Activated CD4-positive, alpha-beta T cell treated with anti-CD3 and anti-CD28 coated beads for 1 hour (primary cell): ENCODE data around the gene LRRC7.
"Not testable (repeated sequence)": the region's sequence is repeated elsewhere in the genome, so short reads cannot be mapped to it uniquely, and the experiment has no call there.

ENCODE experiments used
- DNase-seq: peaks from one replicate; pipeline ENCODE4 v3.0.0-alpha.2; 2020

The LRRC7 gene

GRCh38 chr1:69911301-69911801 lies 343.6 kb downstream of the LRRC7 start:
- DNase-seq: no peak

- DNase-seq: no peak
These were observed 346.3 kb downstream of the LRRC7 start for GRCh38 chr1:69913977-69914376.

DNA sequence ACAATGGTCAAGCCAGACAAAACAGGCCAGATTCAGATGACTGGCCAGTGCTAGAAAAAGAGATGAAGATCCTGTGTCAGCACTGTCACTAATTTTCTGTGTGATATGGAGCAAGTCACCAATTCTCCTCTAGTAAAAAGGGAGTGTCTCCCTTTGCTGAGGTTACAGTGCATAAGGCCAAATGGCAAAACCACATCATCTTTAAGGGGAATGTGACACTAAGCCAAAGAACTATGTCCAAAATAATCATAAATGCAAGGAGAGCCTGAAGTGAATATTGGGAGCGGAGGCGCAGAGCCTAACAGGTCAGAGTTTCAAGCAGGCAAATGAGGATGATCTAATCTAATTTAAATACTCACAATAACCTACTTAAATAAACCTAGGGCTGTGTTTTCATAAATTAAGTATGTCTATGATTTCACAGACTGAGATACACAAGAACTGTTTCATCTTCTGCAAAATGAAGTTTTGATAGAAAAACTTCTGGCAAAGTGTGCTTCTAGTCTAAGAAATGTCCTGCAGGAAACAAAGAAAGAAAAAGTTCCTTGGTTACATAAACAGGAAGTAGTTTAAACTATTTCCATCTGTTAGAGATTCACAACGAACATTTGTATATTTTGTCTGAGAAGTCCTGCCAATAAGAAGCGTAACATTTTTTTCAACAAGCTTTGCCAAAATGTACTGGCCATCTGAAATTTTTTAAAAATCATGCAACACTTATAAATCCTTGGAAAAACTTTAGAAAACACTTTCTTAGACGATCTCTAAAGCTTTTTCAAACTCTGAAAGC lies 347.4 kb downstream of the LRRC7 start:
- DNase-seq: no peak

- DNase-seq: no peak
These were observed 351.6 kb downstream of the LRRC7 start for GRCh38 chr1:69919129-69919921.

DNA sequence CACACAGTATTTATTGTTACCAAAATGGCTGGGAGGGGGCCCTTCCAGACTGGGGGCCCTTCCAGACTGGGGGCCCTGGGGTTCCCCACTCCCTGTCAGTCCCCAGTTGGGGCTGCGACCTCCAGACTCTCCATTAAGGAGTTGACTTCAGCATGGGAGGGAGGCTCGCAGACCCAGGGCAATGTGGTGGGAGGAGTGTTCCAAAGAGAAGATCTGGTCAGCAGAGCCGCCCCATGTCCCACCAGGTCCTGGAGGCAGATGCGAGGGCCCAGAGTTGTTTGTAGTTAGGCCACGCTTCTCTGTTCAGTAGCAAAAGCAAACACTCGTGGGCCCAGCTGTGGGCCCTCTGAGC lies 352.2 kb downstream of the LRRC7 start:
- DNase-seq: no peak

GRCh38 chr1:69920426-69920825 lies 352.7 kb downstream of the LRRC7 start:
- DNase-seq: no peak

- no peak for DNase-seq
These were observed 353.8 kb downstream of the LRRC7 start for GRCh38 chr1:69921486-69921885.

GRCh38 chr1:69928234-69928633 lies 360.5 kb downstream of the LRRC7 start:
- not testable (repeated sequence) for DNase-seq

DNA sequence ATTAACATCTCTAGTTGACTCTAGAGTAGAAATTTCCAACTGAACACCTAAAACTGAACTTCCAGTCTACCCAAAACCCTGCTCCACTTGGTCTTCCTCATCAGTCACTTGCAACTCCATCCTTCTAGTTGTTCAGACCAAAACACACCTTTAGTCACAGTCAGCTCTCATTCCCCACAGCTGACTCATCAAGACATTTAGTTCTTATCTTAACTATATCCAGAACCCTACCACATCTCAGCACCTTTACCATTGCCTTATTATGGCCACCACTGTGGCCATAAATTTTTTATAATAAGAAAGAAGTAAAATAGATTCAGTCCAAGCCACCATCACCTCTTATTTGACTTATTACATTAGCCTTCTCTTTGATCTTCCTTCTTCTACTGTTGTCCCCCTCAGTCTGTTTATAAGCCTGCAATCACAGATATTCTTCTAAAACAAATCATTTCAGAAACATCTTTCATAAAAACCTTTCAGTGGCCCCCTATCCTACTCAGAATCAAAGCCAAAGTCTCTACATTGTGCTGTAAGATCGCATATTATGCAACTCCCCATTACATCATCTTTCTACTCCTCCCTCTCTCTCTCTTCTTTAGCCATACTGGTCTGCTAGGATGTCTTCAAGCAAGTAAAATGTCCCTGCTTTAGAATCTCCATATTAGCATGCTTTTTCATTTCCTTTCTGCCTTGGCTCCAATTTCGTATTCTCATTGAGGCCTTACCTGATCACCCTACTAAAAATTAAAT lies 361.8 kb downstream of the LRRC7 start:
- DNase-seq: no peak

DNA sequence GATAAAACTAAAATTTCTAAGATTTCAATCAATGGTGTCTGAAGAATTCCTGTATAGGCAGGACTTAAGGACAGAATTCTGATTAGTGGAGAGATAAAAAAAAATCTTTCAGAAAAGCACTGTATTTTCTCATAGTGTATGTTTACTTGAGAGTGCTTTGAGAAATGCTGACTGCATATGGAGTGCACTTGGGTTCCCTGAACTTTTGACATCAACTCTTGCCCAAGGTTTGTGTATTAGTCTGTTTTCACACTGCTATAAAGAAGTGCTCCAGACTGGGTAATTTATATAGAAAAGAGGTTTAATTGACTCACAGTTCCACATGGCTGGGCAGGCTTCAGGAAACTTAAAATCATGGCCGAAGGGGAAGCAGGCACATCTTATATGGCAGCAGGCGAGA lies 362.7 kb downstream of the LRRC7 start:
- DNase-seq: no peak

GRCh38 chr1:69932760-69933159 lies 365.0 kb downstream of the LRRC7 start:
- no peak for DNase-seq

GRCh38 chr1:69940231-69940630 lies 372.5 kb downstream of the LRRC7 start:
- no peak for DNase-seq

GRCh38 chr1:69940816-69941215 lies 373.1 kb downstream of the LRRC7 start:
- no peak for DNase-seq

DNA sequence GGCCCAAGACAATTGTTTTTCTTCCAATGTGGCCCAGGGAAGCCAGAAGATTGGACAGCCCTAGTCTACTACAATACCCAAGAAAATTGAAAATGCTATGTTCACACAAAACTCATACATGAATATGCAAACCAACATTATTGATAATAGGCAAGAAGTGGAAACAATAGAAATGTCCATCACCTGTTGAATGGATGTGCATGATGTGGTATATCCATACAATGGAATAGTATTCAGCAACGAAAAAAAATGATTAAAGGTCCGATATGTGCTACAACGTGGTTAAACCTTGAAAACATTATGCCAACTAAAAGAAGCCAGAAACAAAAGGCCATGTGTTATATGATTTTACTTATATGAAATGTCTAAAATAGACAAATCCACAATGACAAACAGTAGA lies 375.3 kb downstream of the LRRC7 start:
- DNase-seq: no peak

GRCh38 chr1:69946935-69947334 lies 379.2 kb downstream of the LRRC7 start:
- DNase-seq: no peak

- no peak for DNase-seq
These were observed 380.1 kb downstream of the LRRC7 start for GRCh38 chr1:69947837-69948236.

DNA sequence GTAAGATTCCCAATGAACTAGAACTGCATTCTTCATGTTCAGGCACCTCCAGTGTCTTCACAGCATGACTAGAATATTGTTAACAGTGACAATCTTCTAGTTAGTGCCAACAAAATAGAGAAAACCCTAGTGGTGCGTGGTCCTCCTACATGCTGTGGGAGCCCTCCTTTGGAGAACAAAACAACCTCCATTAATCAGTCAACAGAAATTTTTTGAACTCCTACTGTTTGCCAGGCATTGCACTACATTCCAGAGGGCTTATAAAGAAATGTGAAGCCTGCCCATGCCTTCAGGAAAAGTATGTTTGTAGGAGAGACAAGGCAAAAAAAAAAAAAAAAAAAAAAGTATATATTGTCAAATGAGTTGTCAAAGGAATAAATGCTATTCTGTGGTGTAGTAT lies 385.0 kb downstream of the LRRC7 start:
- DNase-seq: no peak

GRCh38 chr1:69962452-69962851 lies 394.7 kb downstream of the LRRC7 start:
- not testable (repeated sequence) for DNase-seq

DNA sequence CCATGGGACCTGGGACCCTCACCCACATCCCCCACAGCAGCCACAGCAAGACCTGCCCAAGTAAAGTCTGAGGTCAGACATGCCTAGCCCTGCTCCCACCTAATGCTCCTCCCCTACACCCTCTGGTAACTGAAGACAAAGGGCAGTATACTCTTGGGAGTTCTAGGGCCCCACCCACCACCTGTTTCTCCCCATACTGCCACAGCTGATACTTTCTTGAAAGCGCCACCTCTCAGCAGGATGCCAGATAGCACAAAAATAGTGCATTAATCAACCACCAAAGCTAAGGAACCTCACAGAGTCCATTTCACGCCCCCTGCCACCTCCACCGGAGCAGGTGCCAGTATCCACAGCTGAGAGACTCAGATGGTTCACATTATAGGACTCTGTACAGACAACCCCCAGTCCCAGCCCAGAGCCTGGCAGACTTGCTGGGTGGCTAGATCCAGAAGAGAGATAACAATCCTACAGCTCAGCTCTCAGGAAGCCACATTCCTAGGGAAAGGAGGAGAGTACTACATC lies 399.6 kb downstream of the LRRC7 start:
- DNase-seq: no peak

DNA sequence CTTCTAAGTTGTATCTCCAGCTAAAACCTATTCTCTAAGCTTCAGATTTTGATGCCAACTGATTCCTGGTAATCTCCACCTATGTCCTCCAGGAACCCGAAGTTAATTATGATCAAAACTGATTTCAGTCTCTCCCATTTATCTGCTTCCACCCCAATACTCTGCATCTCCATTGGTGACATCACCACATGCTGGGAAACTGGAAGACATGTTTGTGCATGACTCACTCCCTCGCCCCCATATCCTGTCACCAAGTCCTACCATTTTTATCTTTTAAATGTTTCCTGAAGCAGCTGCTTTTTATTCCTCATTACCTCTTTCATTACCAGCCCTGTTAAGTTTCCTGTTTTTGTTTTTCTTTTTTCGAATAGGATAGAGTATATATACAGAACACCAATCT lies 409.2 kb downstream of the LRRC7 start:
- DNase-seq: no peak

- no peak for DNase-seq
These were observed 415.3 kb downstream of the LRRC7 start for GRCh38 chr1:69982992-69983391.

DNA sequence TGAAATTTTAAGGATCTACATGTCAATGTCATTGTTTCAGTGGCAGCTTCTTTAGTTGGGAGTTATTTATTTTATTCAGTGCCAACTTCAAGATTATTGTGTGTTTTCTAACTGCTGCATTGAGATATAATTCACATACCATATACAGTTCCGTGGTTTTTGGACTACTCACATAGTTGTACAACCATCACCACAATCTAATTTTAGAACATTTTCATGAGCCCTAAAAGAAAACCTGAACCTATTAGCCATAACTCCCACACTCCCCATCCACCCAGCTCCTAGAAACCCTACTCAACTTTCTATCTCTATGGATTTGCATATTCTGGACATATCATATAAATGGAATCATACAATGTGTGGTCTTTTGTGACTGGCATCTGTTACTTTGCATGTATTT lies 417.7 kb downstream of the LRRC7 start:
- DNase-seq: no peak

DNA sequence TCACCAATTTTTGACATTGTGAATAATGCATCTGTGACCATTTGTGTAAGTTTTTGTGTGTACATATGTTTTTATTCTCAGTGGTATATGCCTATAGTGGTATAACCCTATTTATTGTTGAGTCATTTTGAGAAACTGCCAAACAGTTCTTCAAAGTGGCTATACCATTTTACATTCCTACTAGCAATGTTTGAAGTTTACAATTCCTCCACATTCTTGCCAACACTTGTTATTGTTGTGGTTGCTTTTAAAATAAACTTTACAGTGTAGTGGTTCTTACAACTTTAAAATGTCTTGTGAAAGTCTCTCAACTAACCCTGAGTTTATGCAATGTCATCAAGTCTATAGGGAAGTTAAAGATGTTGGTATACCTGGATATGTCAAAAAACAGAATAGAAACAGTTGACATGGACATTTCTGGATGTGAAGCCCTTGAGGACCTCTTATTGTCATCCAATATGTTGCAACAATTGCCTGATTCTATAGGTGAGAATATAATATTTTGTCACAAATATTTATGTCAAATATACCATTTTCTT lies 418.2 kb downstream of the LRRC7 start:
- DNase-seq: no peak
